ENCODE results near the gene STRN.
A peak's percentile ranks its signal among the peaks of the same experiment; 100 is the strongest.

The STRN gene

GRCh38 chr2:36971990-36972389, 5.7 kb upstream of the STRN start:
- H3K4me3 ChIP-seq (ENCODE audit: low read depth, low read length): no peak overlapping the region
- TF ChIP-seq CTCF (IDR thresholded peaks at IDR 0.05; ENCODE audit: low read depth, low read length): no peak

- no peak for TF ChIP-seq CTCF (IDR thresholded peaks at IDR 0.05; ENCODE audit: low read depth, low read length)
- H3K4me3 ChIP-seq (ENCODE audit: low read depth, low read length): peak overlapping the region; percentile 83
Measured at GRCh38 chr2:36967236-36967876, 1.0 kb upstream of the STRN start.

GRCh38 chr2:36965751-36966369, 476 bp downstream of the STRN start:
- TF ChIP-seq CTCF (IDR thresholded peaks at IDR 0.05; ENCODE audit: low read depth, low read length): no peak
- H3K4me3 ChIP-seq (ENCODE audit: low read depth, low read length): peak overlapping the region; percentile 67

GRCh38 chr2:36965206-36965605, 1.1 kb downstream of the STRN start:
- peak overlapping the region; percentile 67 for H3K4me3 ChIP-seq (ENCODE audit: low read depth, low read length)
- TF ChIP-seq CTCF (IDR thresholded peaks at IDR 0.05; ENCODE audit: low read depth, low read length): no peak

GRCh38 chr2:36964496-36965058, 1.8 kb downstream of the STRN start:
- TF ChIP-seq CTCF (IDR thresholded peaks at IDR 0.05; ENCODE audit: low read depth, low read length): no peak
- H3K4me3 ChIP-seq (ENCODE audit: low read depth, low read length): peak overlapping the region; percentile 67

GRCh38 chr2:36963734-36964133, 2.6 kb downstream of the STRN start:
- H3K4me3 ChIP-seq (ENCODE audit: low read depth, low read length): no peak overlapping the region
- TF ChIP-seq CTCF (IDR thresholded peaks at IDR 0.05; ENCODE audit: low read depth, low read length): no peak

GRCh38 chr2:36963106-36963505, 3.2 kb downstream of the STRN start:
- TF ChIP-seq CTCF (IDR thresholded peaks at IDR 0.05; ENCODE audit: low read depth, low read length): no peak
- H3K4me3 ChIP-seq (ENCODE audit: low read depth, low read length): no peak overlapping the region
